Medulla oblongata (tissue), 1 donor: ENCODE data around the gene HNRNPLL.
"Not testable (repeated sequence)": the region's sequence is repeated elsewhere in the genome, so short reads cannot be mapped to it uniquely, and the experiment has no call there.

Source experiments
- DNase-seq: peaks from one replicate; pipeline ENCODE4 v3.0.0-alpha.2; 2015; ENCODE audit errors: extremely low spot score

Gene HNRNPLL

GRCh38 chr2:38619458-38620164 lies 16.9 kb upstream of the HNRNPLL start:
- DNase-seq: peak; percentile 72

- DNase-seq: no peak
Measured at GRCh38 chr2:38617301-38617700, 14.6 kb upstream of the HNRNPLL start.

GRCh38 chr2:38615237-38615636 lies 12.5 kb upstream of the HNRNPLL start:
- DNase-seq: no peak

GRCh38 chr2:38613849-38614213 lies 11.1 kb upstream of the HNRNPLL start:
- DNase-seq: no peak

- peak; percentile 50 for DNase-seq
Measured at GRCh38 chr2:38613126-38613848, 10.6 kb upstream of the HNRNPLL start.

- no peak for DNase-seq
Measured at GRCh38 chr2:38610851-38611801, 8.4 kb upstream of the HNRNPLL start.

- DNase-seq: not testable (repeated sequence)
Measured at GRCh38 chr2:38609246-38609645, 6.5 kb upstream of the HNRNPLL start.

- DNase-seq: no peak
Measured at GRCh38 chr2:38608755-38609154, 6.0 kb upstream of the HNRNPLL start.

GRCh38 chr2:38605298-38605830 lies 2.6 kb upstream of the HNRNPLL start:
- DNase-seq: no peak

GRCh38 chr2:38603402-38604290 lies 918 bp upstream of the HNRNPLL start:
- peak; percentile 89 for DNase-seq

GRCh38 chr2:38602136-38602731 lies 494 bp downstream of the HNRNPLL start:
- no peak for DNase-seq

GRCh38 chr2:38601463-38602135 lies 1.1 kb downstream of the HNRNPLL start:
- DNase-seq: peak; percentile 43

- DNase-seq: no peak
Measured at GRCh38 chr2:38600921-38601455, 1.7 kb downstream of the HNRNPLL start.

GRCh38 chr2:38600242-38600891 lies 2.4 kb downstream of the HNRNPLL start:
- DNase-seq: no peak

GRCh38 chr2:38599706-38600105 lies 3.0 kb downstream of the HNRNPLL start:
- DNase-seq: no peak

GRCh38 chr2:38598991-38599295 lies 3.8 kb downstream of the HNRNPLL start:
- no peak for DNase-seq

GRCh38 chr2:38598200-38598990 lies 4.3 kb downstream of the HNRNPLL start:
- no peak for DNase-seq

GRCh38 chr2:38597115-38597514 lies 5.6 kb downstream of the HNRNPLL start:
- DNase-seq: no peak

- no peak for DNase-seq
Measured at GRCh38 chr2:38596229-38596628, 6.5 kb downstream of the HNRNPLL start.
